HG03039 (cell line): Measurements from ENCODE around the gene AOC3.
"Not testable (repeated sequence)": the region's sequence is repeated elsewhere in the genome, so short reads cannot be mapped to it uniquely, and the experiment has no call there.

Source experiments
- ATAC-seq: cut with Tn5 transposase; IDR thresholded peaks from one replicate; pipeline ENCODE4 v1.9.1; 2021; ENCODE audit warnings: mild to moderate bottlenecking, moderate library complexity; ENCODE audit not compliant: unreplicated experiment

The AOC3 gene

GRCh38 chr17:42889809-42890208, 38.8 kb downstream of the AOC3 start:
- ATAC-seq, result no peak

GRCh38 chr17:42891539-42892152, 40.6 kb downstream of the AOC3 start:
- no peak for ATAC-seq

- no peak for ATAC-seq
Observed at GRCh38 chr17:42893359-42893758, 42.4 kb downstream of the AOC3 start.

GRCh38 chr17:42894283-42895184, 43.5 kb downstream of the AOC3 start:
- no peak for ATAC-seq

- no peak for ATAC-seq
Observed at GRCh38 chr17:42895185-42895555, 44.2 kb downstream of the AOC3 start.

GRCh38 chr17:42898147-42898811, 47.3 kb downstream of the AOC3 start:
- ATAC-seq, result no peak

GRCh38 chr17:42899981-42900380, 49.0 kb downstream of the AOC3 start:
- ATAC-seq, result not testable (repeated sequence)

- no peak for ATAC-seq
Observed at GRCh38 chr17:42900460-42901331, 49.7 kb downstream of the AOC3 start, which contains the start of gene G6PC1. Gene G6PC1 (plus strand): TSS chr17:42900799. CDS start chr17:42900877, 78 bp downstream.

- ATAC-seq, result no peak
Observed at GRCh38 chr17:42901535-42902229, 50.7 kb downstream of the AOC3 start.

- no peak for ATAC-seq
Observed at GRCh38 chr17:42904110-42904469, 53.1 kb downstream of the AOC3 start.

GRCh38 chr17:42906772-42907446, 55.9 kb downstream of the AOC3 start:
- ATAC-seq, result no peak
